Measurements from ENCODE around the gene STRBP. TPM values are rescaled to one million over a fixed set of nuclear protein-coding genes. Genes with fewer than 3 reads are reported as not detected.

STRBP gene
- total and polyA plus RNA-seq, 12 donors = 10.5 to 22.2 (median 13.8) TPM

DNA sequence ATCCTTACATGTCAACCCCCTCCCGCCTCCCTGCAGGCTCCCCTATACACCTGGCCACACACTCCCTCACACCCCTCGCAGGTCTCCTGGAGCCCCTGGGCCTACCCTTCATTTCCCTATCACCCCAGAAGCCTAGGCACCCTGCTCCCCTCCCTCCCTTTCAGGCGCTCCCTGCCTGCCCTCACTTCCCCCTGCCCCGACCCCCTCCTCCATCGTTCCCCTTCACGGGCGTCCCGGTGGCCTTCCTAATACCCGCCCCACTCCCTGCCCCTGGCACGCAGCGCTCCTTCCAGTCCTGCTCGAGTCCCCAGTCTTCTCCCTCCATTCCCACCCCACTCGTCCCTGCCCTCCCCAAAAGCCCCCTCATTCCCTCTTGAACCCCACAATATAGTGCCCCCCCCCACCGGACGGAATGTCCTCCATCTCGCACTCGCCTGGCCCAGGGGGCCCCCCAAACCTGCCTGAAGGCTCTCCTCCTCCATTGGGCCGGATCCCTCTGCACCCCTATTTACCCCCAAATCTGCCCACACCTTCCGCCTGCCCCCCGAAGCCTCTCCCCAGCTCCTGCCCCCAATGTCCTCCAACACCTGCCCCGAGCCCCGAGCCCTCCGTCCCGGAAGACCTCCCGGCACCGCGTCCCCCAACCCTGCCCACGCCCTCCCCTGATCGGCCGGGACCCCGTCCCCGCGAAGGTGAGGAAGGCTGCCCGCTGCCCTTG lies 746 bp downstream of the STRBP start:
- intact Hi-C loops (cut with DNase I) = loop anchor here in 4 of 10 donors (1.0 to 10.0 kb wide), 4 partner anchors 37 to 80 kb away; no protein-coding TSS in a partner anchor
- Histone ChIP-seq H3K4me1 (peaks cover 0 to 18% (median 10%) of the 10 kb centered on the region in 9 donors), H3K27me3 (no peaks in the 10 kb centered on the region), H3K36me3 (no peaks in the 10 kb centered on the region), H3K4me3 (peak overlapping the region; percentile 29 to 94 (median 65)), H3K27ac (peak overlapping the region in 9 of 10 donors; percentile 47 to 81 (median 56)), H3K9me3 (no peaks in the 10 kb centered on the region)
- WGBS, 2 donors = 5 to 6% methylated on average over 33 to 34 of the region's 34 CpGs
- DNase-seq = peak in 1 of 2 donors; percentile 27
- no peak for TF ChIP-seq CTCF (IDR thresholded peaks at IDR 0.05)
- ATAC-seq = peak in 3 of 8 donors; percentile 12 to 40 (median 33)

GRCh38 chr9:123266655-123267399 lies 1.6 kb downstream of the STRBP start:
- H3K27ac ChIP-seq = no peak overlapping the region
- H3K4me3 ChIP-seq = peak overlapping the region in 5 of 10 donors; percentile 60 to 94 (median 66)
- peaks cover 0 to 18% (median 10%) of the 10 kb centered on the region in 9 donors for H3K4me1 ChIP-seq
- H3K9me3 ChIP-seq = no peaks in the 10 kb centered on the region
- intact Hi-C loops (cut with DNase I) = loop anchor here in 3 of 10 donors (1.0 to 10.0 kb wide), 3 partner anchors 37 to 80 kb away; no protein-coding TSS in a partner anchor
- no peak for TF ChIP-seq CTCF (IDR thresholded peaks at IDR 0.05)
- H3K27me3 ChIP-seq = no peaks in the 10 kb centered on the region
- ATAC-seq = no peak
- H3K36me3 ChIP-seq = no peaks in the 10 kb centered on the region
- WGBS, 2 donors = 75 to 78% methylated on average over 9 of the region's 9 CpGs
- no peak for DNase-seq

DNA sequence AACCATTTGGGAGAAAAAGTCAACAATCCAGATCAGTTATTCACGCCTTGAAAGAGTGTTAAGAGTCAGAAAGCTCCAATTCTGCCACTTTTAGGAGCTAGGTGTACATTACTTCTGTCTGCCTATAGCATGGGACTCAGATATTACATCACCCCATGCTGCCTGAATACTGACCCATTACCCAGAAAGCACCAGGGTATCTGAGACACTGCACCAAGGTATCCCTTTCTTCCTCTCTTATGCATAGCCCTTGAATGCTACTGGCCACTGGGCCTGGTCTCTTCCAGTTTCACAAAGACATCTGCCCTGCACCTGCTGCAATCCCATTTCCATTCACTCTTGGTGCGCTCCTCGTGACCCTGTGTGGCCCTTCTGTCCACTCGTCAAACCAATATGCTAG lies 2.6 kb downstream of the STRBP start:
- Histone ChIP-seq H3K4me1 (peaks cover 0 to 18% (median 10%) of the 10 kb centered on the region in 9 donors), H3K36me3 (no peaks in the 10 kb centered on the region), H3K9me3 (no peaks in the 10 kb centered on the region), H3K27ac (no peak overlapping the region), H3K4me3 (no peak overlapping the region), H3K27me3 (no peaks in the 10 kb centered on the region)
- intact Hi-C loops (cut with DNase I) = loop anchor here in 2 of 10 donors (5.0 to 10.0 kb wide), 2 partner anchors 79 to 81 kb away; no protein-coding TSS in a partner anchor
- ATAC-seq = no peak
- TF ChIP-seq CTCF (IDR thresholded peaks at IDR 0.05) = no peak
- 95 to 98% methylated on average over 4 of the region's 4 CpGs for whole genome bisulfite sequencing, 2 donors
- DNase-seq = no peak

- H3K27ac ChIP-seq = no peak overlapping the region
- no peak for DNase-seq
- ATAC-seq = no peak
- no peaks in the 10 kb centered on the region for H3K36me3 ChIP-seq
- no peak for TF ChIP-seq CTCF (IDR thresholded peaks at IDR 0.05)
- H3K9me3 ChIP-seq = no peaks in the 10 kb centered on the region
- H3K27me3 ChIP-seq = no peaks in the 10 kb centered on the region
- WGBS, 2 donors = 97% methylated on average over 3 of the region's 3 CpGs
- intact Hi-C loops (cut with DNase I) = loop anchor here in 1 of 10 donors (10.0 kb wide), 1 partner anchor 82 kb away; no protein-coding TSS in a partner anchor
- no peak overlapping the region for H3K4me3 ChIP-seq
- peaks cover 0 to 12% (median 4%) of the 10 kb centered on the region in 9 donors for H3K4me1 ChIP-seq
Measured at GRCh38 chr9:123263227-123263626, 5.2 kb downstream of the STRBP start.

Measured in heart right ventricle (tissue), 16 donors.